ENCODE measurements around the gene CD1B. TPM values are rescaled to one million over a fixed set of nuclear protein-coding genes. Genes with fewer than 3 reads are reported as not detected.

CD1B gene
- total and polyA plus RNA-seq, 8 donors, result 0.19 TPM; not detected in 7

GRCh38 chr1:158328426-158328825, 2.9 kb downstream of the CD1B start:
- Histone ChIP-seq H3K4me3 (no peak overlapping the region), H3K9me3 (no peaks in the 10 kb centered on the region), H3K27me3 (no peaks in the 10 kb centered on the region), H3K4me1 (no peaks in the 10 kb centered on the region), H3K36me3 (no peaks in the 10 kb centered on the region), H3K27ac (no peak overlapping the region)
- no peak for TF ChIP-seq CTCF (IDR thresholded peaks at IDR 0.05)
- 54 to 66% methylated on average over 3 of the region's 3 CpGs for WGBS, 2 donors
- intact Hi-C loops (cut with DNase I), result no loop called here
- FAIRE-seq (no peak), ATAC-seq (no peak), DNase-seq (no peak)

GRCh38 chr1:158327481-158327880, 3.9 kb downstream of the CD1B start:
- no peak for TF ChIP-seq CTCF (IDR thresholded peaks at IDR 0.05)
- no peaks in the 10 kb centered on the region for H3K36me3 ChIP-seq
- no peak overlapping the region for H3K27ac ChIP-seq
- no peaks in the 10 kb centered on the region for H3K27me3 ChIP-seq
- intact Hi-C loops (cut with DNase I), result no loop called here
- DNase-seq (no peak), ATAC-seq (no peak), FAIRE-seq (no peak)
- H3K9me3 ChIP-seq, result no peaks in the 10 kb centered on the region
- H3K4me1 ChIP-seq, result no peaks in the 10 kb centered on the region
- no peak overlapping the region for H3K4me3 ChIP-seq

GRCh38 chr1:158324395-158324794, 6.9 kb downstream of the CD1B start:
- no peak for TF ChIP-seq CTCF (IDR thresholded peaks at IDR 0.05)
- DNase-seq (no peak), FAIRE-seq (no peak), ATAC-seq (no peak)
- no peaks in the 10 kb centered on the region for H3K9me3 ChIP-seq
- H3K4me3 ChIP-seq, result no peak overlapping the region
- 63 to 74% methylated on average over 4 of the region's 4 CpGs for WGBS, 2 donors
- no peak overlapping the region for H3K27ac ChIP-seq
- no peaks in the 10 kb centered on the region for H3K4me1 ChIP-seq
- no peaks in the 10 kb centered on the region for H3K36me3 ChIP-seq
- H3K27me3 ChIP-seq, result no peaks in the 10 kb centered on the region
- intact Hi-C loops (cut with DNase I), result no loop called here

GRCh38 chr1:158323866-158324265, 7.5 kb downstream of the CD1B start:
- intact Hi-C loops (cut with DNase I), result no loop called here
- WGBS, 2 donors, result 48 to 52% methylated on average over 1 of the region's 1 CpG
- H3K4me1 ChIP-seq, result no peaks in the 10 kb centered on the region
- H3K36me3 ChIP-seq, result no peaks in the 10 kb centered on the region
- H3K9me3 ChIP-seq, result no peaks in the 10 kb centered on the region
- TF ChIP-seq CTCF (IDR thresholded peaks at IDR 0.05), result no peak
- no peak for FAIRE-seq
- no peaks in the 10 kb centered on the region for H3K27me3 ChIP-seq
- ATAC-seq, result no peak
- no peak overlapping the region for H3K27ac ChIP-seq
- no peak overlapping the region for H3K4me3 ChIP-seq
- no peak for DNase-seq

- 42 to 55% methylated on average over 2 of the region's 2 CpGs for WGBS, 2 donors
- no peak for DNase-seq
Measured at GRCh38 chr1:158311066-158311465, 20.3 kb downstream of the CD1B start.

More at GRCh38 chr1:158311066-158311465, 20.3 kb downstream of the CD1B start:
- intact Hi-C loops (cut with DNase I), result no loop called here
- no peaks in the 10 kb centered on the region for H3K4me1 ChIP-seq
- no peaks in the 10 kb centered on the region for H3K27me3 ChIP-seq
- FAIRE-seq (no peak), ATAC-seq (no peak)
- no peak overlapping the region for H3K4me3 ChIP-seq
- no peaks in the 10 kb centered on the region for H3K36me3 ChIP-seq
- no peak overlapping the region for H3K27ac ChIP-seq
- no peak for TF ChIP-seq CTCF (IDR thresholded peaks at IDR 0.05)
- no peaks in the 10 kb centered on the region for H3K9me3 ChIP-seq
